Endodermal cell (in vitro differentiated cells): Measurements from ENCODE around the gene PROP1. TPM values are rescaled to one million over a fixed set of nuclear protein-coding genes. Genes with fewer than 3 reads are reported as not detected.

ENCODE experiments used
- DNase-seq: peaks from one replicate; pipeline ENCODE4 v3.0.0-alpha.2; 2017
- H3K27ac ChIP-seq: 2 replicates; pipeline ENCODE4 v1.5.1; 2013; ENCODE audit warnings: mild to moderate bottlenecking, low read depth, low read length, moderate library complexity
- H3K27me3 ChIP-seq: 2 replicates; pipeline ENCODE4 v1.6.1; 2013; ENCODE audit warnings: mild to moderate bottlenecking, low read length, moderate library complexity; ENCODE audit not compliant: insufficient read depth, control insufficient read depth, poor library complexity, severe bottlenecking
- H3K36me3 ChIP-seq: 2 replicates; pipeline ENCODE4 v1.7.0; 2013; ENCODE audit warnings: mild to moderate bottlenecking, low read length, moderate library complexity; ENCODE audit not compliant: control insufficient read depth, insufficient read depth
- H3K4me1 ChIP-seq: one replicate; pipeline ENCODE4 v1.7.0; 2013; ENCODE audit warnings: low read length; ENCODE audit not compliant: control insufficient read depth, insufficient read depth
- H3K4me3 ChIP-seq: 2 replicates; pipeline ENCODE4 v1.5.1; 2013; ENCODE audit warnings: mild to moderate bottlenecking, low read length, moderate library complexity
- H3K9ac ChIP-seq: 2 replicates; pipeline ENCODE4 v1.6.1; 2013; ENCODE audit warnings: mild to moderate bottlenecking, low read length, moderate library complexity; ENCODE audit not compliant: poor library complexity, severe bottlenecking; ENCODE audit errors: extremely low read depth
- H3K9me3 ChIP-seq: 2 replicates; pipeline ENCODE4 v1.6.1; 2013; ENCODE audit warnings: mild to moderate bottlenecking, low read length, moderate library complexity; ENCODE audit not compliant: control insufficient read depth
- H3K27ac Mint-ChIP-seq: 2 replicates; pipeline ENCODE4 v1.8.0; 2020; ENCODE audit warnings: mixed read lengths
- H3K27me3 Mint-ChIP-seq: 2 replicates; pipeline ENCODE4 v1.8.0; 2021; ENCODE audit warnings: mild to moderate bottlenecking, mixed read lengths; ENCODE audit not compliant: insufficient read depth
- H3K36me3 Mint-ChIP-seq: 2 replicates; pipeline ENCODE4 v1.8.0; 2020; ENCODE audit warnings: low read depth, mixed read lengths
- H3K4me1 Mint-ChIP-seq: 2 replicates; pipeline ENCODE4 v1.8.0; 2020; ENCODE audit warnings: mixed read lengths
- H3K4me3 Mint-ChIP-seq: 2 replicates; pipeline ENCODE4 v1.8.0; 2020; ENCODE audit warnings: mild to moderate bottlenecking, moderate library complexity, mixed read lengths
- H3K9me3 Mint-ChIP-seq: 2 replicates; pipeline ENCODE4 v1.8.0; 2020; ENCODE audit warnings: mild to moderate bottlenecking, mixed read lengths
- CTCF ChIP-seq: fragments of 200-600 bp; sonication (generic); conservative IDR thresholded peaks from 2 replicates; pipeline ENCODE4 v1.5.0; 2021; ENCODE audit warnings: antibody characterized with exemption, mild to moderate bottlenecking
- WGBS, 2 experiments: methylation state at CpG; one replicate each; pipeline versions ENCODE4 v1.1.5 to v1.1.7; 2013; ENCODE audit warnings: missing lambda C conversion rate in 2 of 2, mixed read lengths in 1 of 2; ENCODE audit not compliant: insufficient coverage in 1 of 2, insufficient read length in 1 of 2; 5-methylcytosine and 5-hydroxymethylcytosine counted together
- total RNA-seq, 2 donors: library from RNA; stranded (reverse); fragmentation: NEBNext Ultra II Directional in 1 of 2; extraction: Animal tissue kit (Norgen Biotek cat#: 25700) in 1 of 2; gene quantifications; 2 replicates in 1 of 2; 3 replicates in 1 of 2; pipeline ENCODE4 v1.2.1, GENCODE V29; 2021

PROP1 gene
- total RNA-seq, 2 donors from 2014 or later: not detected

- H3K4me1 ChIP-seq: no peaks in the 10 kb centered on the region
- DNase-seq: no peak
- no peak for TF ChIP-seq CTCF
- peaks cover 14% of the 10 kb centered on the region for H3K27me3 Mint-ChIP-seq
- no peak overlapping the region for H3K27ac ChIP-seq
- no peak overlapping the region for H3K4me3 ChIP-seq
- H3K4me1 Mint-ChIP-seq: peaks cover 3% of the 10 kb centered on the region
- H3K36me3 ChIP-seq: no peaks in the 10 kb centered on the region
- WGBS, 2 experiments: 91 to 100% methylated on average over 1 to 8 of the region's 8 CpGs
- peaks cover 19% of the 10 kb centered on the region for H3K36me3 Mint-ChIP-seq
- no peaks in the 10 kb centered on the region for H3K27me3 ChIP-seq
- H3K4me3 Mint-ChIP-seq: no peak overlapping the region
- no peak overlapping the region for H3K27ac Mint-ChIP-seq
- H3K9me3 Mint-ChIP-seq: peaks cover 20% of the 10 kb centered on the region
- no peaks in the 10 kb centered on the region for H3K9me3 ChIP-seq
- no peak overlapping the region for H3K9ac ChIP-seq
These were observed 27.3 kb downstream of the PROP1 start for GRCh38 chr5:177968661-177969211.

GRCh38 chr5:177967221-177967887 is 28.7 kb downstream of the PROP1 start:
- no peaks in the 10 kb centered on the region for H3K36me3 ChIP-seq
- H3K9me3 ChIP-seq: no peaks in the 10 kb centered on the region
- Mint-ChIP-seq H3K27ac (no peak overlapping the region), H3K27me3 (peaks cover 14% of the 10 kb centered on the region), H3K36me3 (peaks cover 27% of the 10 kb centered on the region), H3K9me3 (peaks cover 20% of the 10 kb centered on the region), H3K4me3 (no peak overlapping the region), H3K4me1 (peaks cover 3% of the 10 kb centered on the region)
- DNase-seq: no peak
- no peak overlapping the region for H3K4me3 ChIP-seq
- H3K27ac ChIP-seq: no peak overlapping the region
- WGBS, 2 experiments: 92 to 96% methylated on average over 4 to 9 of the region's 9 CpGs
- no peaks in the 10 kb centered on the region for H3K27me3 ChIP-seq
- no peak for TF ChIP-seq CTCF
- no peak overlapping the region for H3K9ac ChIP-seq
- H3K4me1 ChIP-seq: no peaks in the 10 kb centered on the region

GRCh38 chr5:177966839-177967166 is 29.2 kb downstream of the PROP1 start:
- Histone ChIP-seq H3K4me3 (no peak overlapping the region), H3K27me3 (no peaks in the 10 kb centered on the region), H3K36me3 (no peaks in the 10 kb centered on the region), H3K9ac (no peak overlapping the region), H3K4me1 (no peaks in the 10 kb centered on the region), H3K9me3 (no peaks in the 10 kb centered on the region), H3K27ac (no peak overlapping the region)
- Mint-ChIP-seq H3K27ac (no peak overlapping the region), H3K4me1 (peaks cover 3% of the 10 kb centered on the region), H3K36me3 (peaks cover 27% of the 10 kb centered on the region), H3K9me3 (peaks cover 17% of the 10 kb centered on the region), H3K4me3 (no peak overlapping the region), H3K27me3 (peaks cover 9% of the 10 kb centered on the region)
- DNase-seq: peak; percentile 22
- 89 to 90% methylated on average over 7 of the region's 7 CpGs for WGBS, 2 experiments
- no peak for TF ChIP-seq CTCF
